ENCODE data around the gene PI4K2B.
A peak's percentile ranks its signal among the peaks of the same experiment; 100 is the strongest.
"Not testable (repeated sequence)": the region's sequence is repeated elsewhere in the genome, so short reads cannot be mapped to it uniquely, and the experiment has no call there.

Gene PI4K2B

GRCh38 chr4:25229804-25230203 is 4.0 kb upstream of the PI4K2B start:
- H3K4me3 ChIP-seq (ENCODE audit: control insufficient read depth, low read depth, low read length): no peak overlapping the region
- TF ChIP-seq, protein P1, sequence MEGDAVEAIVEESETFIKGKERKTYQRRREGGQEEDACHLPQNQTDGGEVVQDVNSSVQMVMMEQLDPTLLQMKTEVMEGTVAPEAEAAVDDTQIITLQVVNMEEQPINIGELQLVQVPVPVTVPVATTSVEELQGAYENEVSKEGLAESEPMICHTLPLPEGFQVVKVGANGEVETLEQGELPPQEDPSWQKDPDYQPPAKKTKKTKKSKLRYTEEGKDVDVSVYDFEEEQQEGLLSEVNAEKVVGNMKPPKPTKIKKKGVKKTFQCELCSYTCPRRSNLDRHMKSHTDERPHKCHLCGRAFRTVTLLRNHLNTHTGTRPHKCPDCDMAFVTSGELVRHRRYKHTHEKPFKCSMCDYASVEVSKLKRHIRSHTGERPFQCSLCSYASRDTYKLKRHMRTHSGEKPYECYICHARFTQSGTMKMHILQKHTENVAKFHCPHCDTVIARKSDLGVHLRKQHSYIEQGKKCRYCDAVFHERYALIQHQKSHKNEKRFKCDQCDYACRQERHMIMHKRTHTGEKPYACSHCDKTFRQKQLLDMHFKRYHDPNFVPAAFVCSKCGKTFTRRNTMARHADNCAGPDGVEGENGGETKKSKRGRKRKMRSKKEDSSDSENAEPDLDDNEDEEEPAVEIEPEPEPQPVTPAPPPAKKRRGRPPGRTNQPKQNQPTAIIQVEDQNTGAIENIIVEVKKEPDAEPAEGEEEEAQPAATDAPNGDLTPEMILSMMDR (IDR thresholded peaks at IDR 0.05; ENCODE audit: control insufficient read depth, insufficient read depth, low read depth, low read length, missing control alignments): no peak
- DNase-seq (ENCODE audit: low read depth): no peak

DNA sequence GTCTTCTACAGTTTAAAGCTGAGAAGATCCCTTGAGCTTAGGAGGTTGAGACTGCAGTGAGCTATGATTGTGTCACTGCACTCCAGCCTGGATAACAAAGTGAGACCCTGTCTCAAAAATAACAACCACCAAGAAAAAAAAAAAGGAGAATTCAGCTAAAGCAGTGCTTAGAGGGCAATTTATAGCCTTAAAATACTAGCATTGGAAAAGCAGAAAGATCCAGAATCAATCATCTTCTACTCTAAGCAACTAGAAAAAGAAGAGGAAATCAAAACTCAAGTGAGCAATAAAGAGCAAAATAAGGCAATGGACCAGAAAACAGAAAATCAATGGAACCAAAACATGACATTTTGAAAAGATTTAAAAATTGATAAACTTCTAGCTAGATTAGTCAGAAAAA is 639 bp upstream of the PI4K2B start:
- TF ChIP-seq, protein P1 (IDR thresholded peaks at IDR 0.05; ENCODE audit: control insufficient read depth, insufficient read depth, low read depth, low read length, missing control alignments): no peak
- no peak overlapping the region for H3K4me3 ChIP-seq (ENCODE audit: control insufficient read depth, low read depth, low read length)
- no peak for DNase-seq (ENCODE audit: low read depth)

GRCh38 chr4:25234390-25235370 is 847 bp downstream of the PI4K2B start:
- H3K4me3 ChIP-seq (ENCODE audit: control insufficient read depth, low read depth, low read length): peak overlapping the region; percentile 81
- peak; percentile 61 for DNase-seq (ENCODE audit: low read depth)
- TF ChIP-seq, protein P1 (IDR thresholded peaks at IDR 0.05; ENCODE audit: control insufficient read depth, insufficient read depth, low read depth, low read length, missing control alignments): peak; percentile 41

DNA sequence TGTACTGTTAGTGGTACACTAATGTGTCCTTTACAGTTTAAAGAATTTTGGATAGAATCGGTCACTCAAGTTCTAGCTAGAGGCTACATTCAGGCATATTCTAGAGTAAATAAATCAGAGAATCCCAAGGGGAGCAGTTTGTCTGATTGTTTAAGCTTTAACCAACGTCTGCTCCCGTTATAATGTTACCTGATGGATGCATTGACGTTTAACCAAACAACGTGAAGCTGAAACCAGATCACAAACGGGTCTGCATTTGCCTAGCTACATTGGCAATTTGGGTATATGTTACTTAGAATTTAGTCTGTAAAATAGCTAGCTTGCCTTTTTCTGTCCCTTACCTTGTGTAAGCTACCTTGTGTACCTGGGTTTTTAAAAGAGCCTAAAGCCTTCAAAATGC is 1.6 kb downstream of the PI4K2B start:
- peak overlapping the region; percentile 81 for H3K4me3 ChIP-seq (ENCODE audit: control insufficient read depth, low read depth, low read length)
- no peak for DNase-seq (ENCODE audit: low read depth)
- TF ChIP-seq, protein P1 (IDR thresholded peaks at IDR 0.05; ENCODE audit: control insufficient read depth, insufficient read depth, low read depth, low read length, missing control alignments): no peak

DNA sequence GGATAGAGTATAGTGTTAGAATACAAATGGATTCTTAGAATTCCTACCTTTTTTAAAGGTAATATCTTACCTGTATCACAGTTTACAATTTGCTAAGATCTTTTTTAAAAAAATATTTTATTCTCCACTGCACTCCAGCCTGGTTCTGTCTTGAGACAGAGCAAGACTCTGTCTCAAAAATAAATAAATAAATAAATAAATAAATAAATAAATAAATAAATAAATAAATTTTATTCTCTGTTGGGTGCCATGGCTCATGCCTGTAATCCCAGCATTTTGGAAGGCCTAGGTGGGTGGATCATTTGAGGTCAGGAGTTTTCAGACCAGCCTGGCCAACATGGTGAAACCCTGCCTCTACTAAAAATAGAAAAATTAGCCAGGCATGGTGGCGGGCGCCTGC is 2.2 kb downstream of the PI4K2B start:
- DNase-seq (ENCODE audit: low read depth); H3K4me3 ChIP-seq (ENCODE audit: control insufficient read depth, low read depth, low read length): not testable (repeated sequence)

GRCh38 chr4:25236971-25237370 is 3.1 kb downstream of the PI4K2B start:
- H3K4me3 ChIP-seq (ENCODE audit: control insufficient read depth, low read depth, low read length): no peak overlapping the region
- TF ChIP-seq, protein P1 (IDR thresholded peaks at IDR 0.05; ENCODE audit: control insufficient read depth, insufficient read depth, low read depth, low read length, missing control alignments): no peak
- DNase-seq (ENCODE audit: low read depth): no peak

DNA sequence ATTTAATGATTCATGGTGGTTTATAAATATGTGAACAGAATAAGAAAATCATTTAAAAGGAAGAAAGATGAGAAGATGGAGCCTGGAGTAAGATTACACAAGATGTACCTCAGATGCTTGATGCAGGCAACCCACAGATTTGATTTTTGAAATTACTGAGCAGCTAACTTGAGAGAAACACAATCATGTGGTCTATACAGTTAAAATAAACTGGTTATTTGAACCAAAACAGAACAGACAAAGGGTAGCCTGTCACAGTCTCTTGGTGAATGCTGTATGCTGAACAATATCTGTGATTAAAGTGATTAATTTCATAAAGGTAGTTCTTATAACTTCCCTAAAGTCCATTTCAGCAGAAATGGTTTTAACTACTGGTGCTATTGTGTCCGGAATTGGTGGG is 4.2 kb downstream of the PI4K2B start:
- DNase-seq (ENCODE audit: low read depth): no peak
- TF ChIP-seq, protein P1 (IDR thresholded peaks at IDR 0.05; ENCODE audit: control insufficient read depth, insufficient read depth, low read depth, low read length, missing control alignments): no peak
- H3K4me3 ChIP-seq (ENCODE audit: control insufficient read depth, low read depth, low read length): no peak overlapping the region

DNA sequence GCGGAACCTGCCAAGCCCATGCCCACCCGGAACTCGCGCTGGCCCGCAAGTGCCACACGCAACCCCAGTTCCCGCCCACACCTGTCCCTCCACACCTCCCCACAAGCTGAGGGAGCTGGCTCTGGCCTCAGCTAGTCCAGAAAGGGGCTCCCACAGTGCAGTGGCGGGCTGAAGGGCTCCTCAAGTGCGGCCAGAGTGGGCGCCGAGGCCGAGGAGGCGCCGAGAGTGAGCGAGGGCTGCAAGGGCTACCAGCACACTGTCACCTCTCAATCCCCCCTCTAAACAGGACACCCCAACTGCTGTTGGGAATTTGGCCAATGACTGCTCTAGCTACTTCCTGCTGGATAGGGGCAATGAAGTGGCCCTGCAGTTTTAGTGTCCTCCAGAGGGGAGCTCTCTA is 5.7 kb downstream of the PI4K2B start:
- DNase-seq (ENCODE audit: low read depth); H3K4me3 ChIP-seq (ENCODE audit: control insufficient read depth, low read depth, low read length): not testable (repeated sequence)

GRCh38 chr4:25240754-25241210 is 6.9 kb downstream of the PI4K2B start:
- DNase-seq (ENCODE audit: low read depth); H3K4me3 ChIP-seq (ENCODE audit: control insufficient read depth, low read depth, low read length): not testable (repeated sequence)

DNA sequence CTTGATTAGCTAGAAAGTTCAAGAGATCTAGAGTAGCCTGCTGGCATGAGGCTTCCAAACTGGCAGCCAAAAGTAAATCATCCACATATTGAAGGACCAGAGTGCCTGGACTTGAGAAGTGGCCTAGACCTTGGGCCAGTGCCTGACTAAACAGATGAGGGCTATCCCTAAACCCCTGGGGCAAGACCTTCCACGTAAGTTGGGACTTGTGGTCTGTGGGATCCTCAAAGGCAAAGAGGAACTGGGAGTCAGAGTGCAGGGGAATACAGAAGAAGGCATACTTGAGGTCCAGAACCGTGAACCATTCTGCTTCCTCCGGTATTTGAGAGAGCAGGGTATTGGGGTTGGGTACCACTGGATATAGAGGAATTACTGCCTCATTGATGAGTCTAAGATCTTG is 8.4 kb downstream of the PI4K2B start:
- H3K4me3 ChIP-seq (ENCODE audit: control insufficient read depth, low read depth, low read length); DNase-seq (ENCODE audit: low read depth): not testable (repeated sequence)
